SJSA1 (cell line): ENCODE data around the gene BTNL8. TPM values are rescaled to one million over a fixed set of nuclear protein-coding genes. Genes with fewer than 3 reads are reported as not detected.

Experiments
- DNase-seq, 2 experiments: peaks; one replicate each; pipeline ENCODE4 v3.0.0-alpha.2; 2015 to 2020; ENCODE audit warnings: low spot score in 2 of 2, low read depth in 1 of 2
- H3K27ac ChIP-seq: fragments of 250-450 bp; sonication (Bioruptor Pico); 2 replicates; pipeline ENCODE4 v1.5.1; 2020; ENCODE audit warnings: mild to moderate bottlenecking, moderate library complexity
- H3K27me3 ChIP-seq: fragments of 250-450 bp; sonication (Bioruptor Pico); replicated peaks from 2 replicates; pipeline ENCODE4 v1.5.1; 2020; ENCODE audit warnings: mild to moderate bottlenecking, moderate library complexity
- H3K36me3 ChIP-seq: fragments of 250-450 bp; sonication (Bioruptor Pico); 2 replicates; pipeline ENCODE4 v1.5.1; 2020; ENCODE audit warnings: mild to moderate bottlenecking
- H3K4me1 ChIP-seq: fragments of 250-450 bp; sonication (Bioruptor Pico); replicated peaks from 2 replicates; pipeline ENCODE4 v1.6.1; 2021; ENCODE audit warnings: mild to moderate bottlenecking
- H3K4me3 ChIP-seq: fragments of 250-450 bp; sonication (Bioruptor Pico); 2 replicates; pipeline ENCODE4 v1.5.1; 2020; ENCODE audit warnings: mild to moderate bottlenecking
- H3K9me3 ChIP-seq: fragments of 250-450 bp; sonication (Bioruptor Pico); replicated peaks from 2 replicates; pipeline ENCODE4 v1.5.1; 2020; ENCODE audit warnings: mild to moderate bottlenecking
- total RNA-seq: library from RNA; depleted of rRNA; stranded (reverse); fragments of >200 nt; shearing (Covaris generic); gene quantifications from 2 replicates; pipeline ENCODE4 v1.2.3, GENCODE V29; 2014

Gene BTNL8
- total RNA-seq, 1 experiment from 2014 or later = not detected

- Histone ChIP-seq H3K36me3 (no peaks in the 10 kb centered on the region), H3K27ac (no peak overlapping the region), H3K9me3 (peaks cover 2% of the 10 kb centered on the region; the same call in 1 of the 2 replicates), H3K4me1 (no peaks in the 10 kb centered on the region), H3K4me3 (no peak overlapping the region), H3K27me3 (no peaks in the 10 kb centered on the region; the same call in 1 of the 2 replicates)
- no peak for DNase-seq
Observed at GRCh38 chr5:180908400-180908799, 9.4 kb downstream of the BTNL8 start.

- Histone ChIP-seq H3K4me3 (no peak overlapping the region), H3K27me3 (no peaks in the 10 kb centered on the region; the same call in 1 of the 2 replicates), H3K36me3 (no peaks in the 10 kb centered on the region), H3K4me1 (no peaks in the 10 kb centered on the region), H3K27ac (no peak overlapping the region), H3K9me3 (peaks cover 2% of the 10 kb centered on the region; the same call in 1 of the 2 replicates)
- DNase-seq = no peak
Observed at GRCh38 chr5:180908998-180909731, 10.2 kb downstream of the BTNL8 start.

- Histone ChIP-seq H3K4me3 (no peak overlapping the region), H3K36me3 (no peaks in the 10 kb centered on the region), H3K4me1 (no peaks in the 10 kb centered on the region), H3K27ac (no peak overlapping the region), H3K27me3 (no peaks in the 10 kb centered on the region; the same call in 1 of the 2 replicates), H3K9me3 (peaks cover 2% of the 10 kb centered on the region; the same call in 1 of the 2 replicates)
- DNase-seq = no peak
Observed at GRCh38 chr5:180909782-180910181, 10.8 kb downstream of the BTNL8 start.

- Histone ChIP-seq H3K27ac (no peak overlapping the region), H3K4me1 (no peaks in the 10 kb centered on the region), H3K4me3 (no peak overlapping the region), H3K27me3 (no peaks in the 10 kb centered on the region; the same call in 1 of the 2 replicates), H3K9me3 (peaks cover 2% of the 10 kb centered on the region; the same call in 1 of the 2 replicates), H3K36me3 (no peaks in the 10 kb centered on the region)
- no peak for DNase-seq
Observed at GRCh38 chr5:180910182-180910581, 11.2 kb downstream of the BTNL8 start.

GRCh38 chr5:180910735-180911134 lies 11.8 kb downstream of the BTNL8 start:
- H3K4me3 ChIP-seq = no peak overlapping the region
- no peak overlapping the region for H3K27ac ChIP-seq
- no peaks in the 10 kb centered on the region for H3K36me3 ChIP-seq
- no peak for DNase-seq
- H3K27me3 ChIP-seq = no peaks in the 10 kb centered on the region; the same call in 1 of the 2 replicates
- peaks cover 2% of the 10 kb centered on the region; the same call in 1 of the 2 replicates for H3K9me3 ChIP-seq
- no peaks in the 10 kb centered on the region for H3K4me1 ChIP-seq

GRCh38 chr5:180914646-180915045 lies 15.7 kb downstream of the BTNL8 start:
- Histone ChIP-seq H3K27me3 (no peaks in the 10 kb centered on the region; the same call in 1 of the 2 replicates), H3K4me1 (no peaks in the 10 kb centered on the region), H3K9me3 (peaks cover 2% of the 10 kb centered on the region; the same call in 1 of the 2 replicates), H3K4me3 (no peak overlapping the region), H3K27ac (no peak overlapping the region), H3K36me3 (no peaks in the 10 kb centered on the region)
- DNase-seq = no peak

GRCh38 chr5:180915924-180916323 lies 17.0 kb downstream of the BTNL8 start:
- Histone ChIP-seq H3K4me1 (no peaks in the 10 kb centered on the region), H3K36me3 (no peaks in the 10 kb centered on the region), H3K27ac (no peak overlapping the region), H3K9me3 (peaks cover 2% of the 10 kb centered on the region; the same call in 1 of the 2 replicates), H3K27me3 (no peaks in the 10 kb centered on the region; the same call in 1 of the 2 replicates), H3K4me3 (no peak overlapping the region)
- no peak for DNase-seq

- DNase-seq = no peak
- no peak overlapping the region for H3K4me3 ChIP-seq
- H3K4me1 ChIP-seq = no peaks in the 10 kb centered on the region
- H3K36me3 ChIP-seq = no peaks in the 10 kb centered on the region
- no peak overlapping the region for H3K27ac ChIP-seq
- H3K9me3 ChIP-seq = no peaks in the 10 kb centered on the region
- H3K27me3 ChIP-seq = 0 out of 2 replicates have a peak, but pooled peaks cover 3% of the 10 kb centered on the region
Observed at GRCh38 chr5:180918380-180918779, 19.4 kb downstream of the BTNL8 start.

- H3K36me3 ChIP-seq = no peaks in the 10 kb centered on the region
- no peak overlapping the region for H3K27ac ChIP-seq
- H3K9me3 ChIP-seq = 0 out of 2 replicates have a peak, but pooled peaks cover 2% of the 10 kb centered on the region
- H3K4me1 ChIP-seq = no peaks in the 10 kb centered on the region
- no peak overlapping the region for H3K4me3 ChIP-seq
- DNase-seq = no peak
- H3K27me3 ChIP-seq = 0 out of 2 replicates have a peak, but pooled peaks cover 3% of the 10 kb centered on the region
Observed at GRCh38 chr5:180920710-180921109, 21.8 kb downstream of the BTNL8 start.

GRCh38 chr5:180922932-180923331 lies 24.0 kb downstream of the BTNL8 start:
- H3K27me3 ChIP-seq = 0 out of 2 replicates have a peak, but pooled peaks cover 3% of the 10 kb centered on the region
- H3K4me1 ChIP-seq = no peaks in the 10 kb centered on the region
- no peaks in the 10 kb centered on the region for H3K36me3 ChIP-seq
- no peak for DNase-seq
- 0 out of 2 replicates have a peak, but pooled peaks cover 2% of the 10 kb centered on the region for H3K9me3 ChIP-seq
- no peak overlapping the region for H3K4me3 ChIP-seq
- H3K27ac ChIP-seq = no peak overlapping the region

- DNase-seq = no peak
- Histone ChIP-seq H3K27ac (no peak overlapping the region), H3K4me1 (no peaks in the 10 kb centered on the region), H3K4me3 (no peak overlapping the region), H3K27me3 (no peaks in the 10 kb centered on the region), H3K36me3 (no peaks in the 10 kb centered on the region), H3K9me3 (no peaks in the 10 kb centered on the region; the same call in 1 of the 2 replicates)
Observed at GRCh38 chr5:180932660-180933059, 33.7 kb downstream of the BTNL8 start.

- Histone ChIP-seq H3K4me1 (no peaks in the 10 kb centered on the region), H3K27me3 (no peaks in the 10 kb centered on the region), H3K36me3 (no peaks in the 10 kb centered on the region), H3K9me3 (no peaks in the 10 kb centered on the region; the same call in 1 of the 2 replicates), H3K27ac (no peak overlapping the region), H3K4me3 (no peak overlapping the region)
- DNase-seq = no peak
Observed at GRCh38 chr5:180935203-180935602, 36.2 kb downstream of the BTNL8 start.

GRCh38 chr5:180938294-180938693 lies 39.3 kb downstream of the BTNL8 start:
- no peak overlapping the region for H3K27ac ChIP-seq
- H3K4me1 ChIP-seq = no peaks in the 10 kb centered on the region
- H3K27me3 ChIP-seq = no peaks in the 10 kb centered on the region
- H3K4me3 ChIP-seq = no peak overlapping the region
- DNase-seq = no peak
- no peaks in the 10 kb centered on the region; the same call in 1 of the 2 replicates for H3K9me3 ChIP-seq
- no peaks in the 10 kb centered on the region for H3K36me3 ChIP-seq

GRCh38 chr5:180950291-180950949 lies 51.5 kb downstream of the BTNL8 start:
- Histone ChIP-seq H3K36me3 (no peaks in the 10 kb centered on the region), H3K27ac (no peak overlapping the region), H3K9me3 (no peaks in the 10 kb centered on the region), H3K4me1 (no peaks in the 10 kb centered on the region), H3K4me3 (no peak overlapping the region), H3K27me3 (no peaks in the 10 kb centered on the region)
- DNase-seq = no peak
